LHCN-M2 (cell line): Measurements from ENCODE around the gene FGFR3. TPM values are rescaled to one million over a fixed set of nuclear protein-coding genes. Genes with fewer than 3 reads are reported as not detected.

Experiments
- total RNA-seq: library from RNA; depleted of rRNA; stranded (reverse); fragments of >200 nt; gene quantifications from 2 replicates; pipeline ENCODE4 v1.2.3, GENCODE V29; 2014; rRNA removed

The FGFR3 gene
- total RNA-seq, 1 experiment from 2014 or later: 0.17 TPM

Other genes starting within 250 kb of the FGFR3 start
- gene FAM53A, start 109.0 kb upstream of the FGFR3 start, total RNA-seq: 11.1 and 12.3 TPM in 2 replicates
- 167 and 173 TPM in 2 replicates for gene SLBP, start 81.0 kb upstream of the FGFR3 start, total RNA-seq
- 61.3 and 62.2 TPM in 2 replicates for gene TMEM129, start 72.0 kb upstream of the FGFR3 start, total RNA-seq
- gene TACC3, start 71.8 kb upstream of the FGFR3 start, total RNA-seq: 54.8 and 59.6 TPM in 2 replicates
- gene LETM1, start 62.9 kb downstream of the FGFR3 start, total RNA-seq: 56.1 and 58.0 TPM in 2 replicates
- gene NSD2, start 78.1 kb downstream of the FGFR3 start, total RNA-seq: 69.9 and 77.4 TPM in 2 replicates
- 18.9 and 22.3 TPM in 2 replicates for gene NELFA, start 215.7 kb downstream of the FGFR3 start, total RNA-seq